A673 (cell line): ENCODE results near the gene DAB1. TPM values are rescaled to one million over a fixed set of nuclear protein-coding genes. Genes with fewer than 3 reads are reported as not detected.

Source experiments
- BruUV-seq: library from RNA; stranded (reverse); fragments of 400-500 nt; replicated peaks from 2 replicates; lab custom pipeline; 2021; lab: Mats Ljungman, UMichigan
- CTCF ChIA-PET: fragments of 300-600 bp; sonication (Branson Sonifier 250); formaldehyde crosslinking; loops from one replicate; lab custom pipeline; 2022; ENCODE audit warnings: antibody characterized with exemption; lab: Charles Lee
- POLR2A ChIA-PET: fragments of 300-600 bp; sonication (Branson Sonifier 250); formaldehyde crosslinking; loops from one replicate; lab custom pipeline; 2022; ENCODE audit warnings: antibody characterized with exemption; ENCODE audit not compliant: low non-redundant PET; lab: Charles Lee
- DNase-seq: peaks from one replicate; pipeline ENCODE4 v3.0.0-alpha.2; 2015; ENCODE audit warnings: low spot score
- H3K27ac ChIP-seq: fragments of 200-600 bp; sonication (generic); 2 replicates; pipeline ENCODE4 v1.5.1; 2016; ENCODE audit warnings: mixed run types, low read depth, mild to moderate bottlenecking, mixed read lengths, antibody characterized with exemption, low read length; ENCODE audit not compliant: poor library complexity, severe bottlenecking
- H3K27me3 ChIP-seq: fragments of 200-600 bp; sonication (generic); replicated peaks from 2 replicates; pipeline ENCODE4 v1.6.1; 2017; ENCODE audit warnings: mixed run types, low read depth, mild to moderate bottlenecking, mixed read lengths, antibody characterized with exemption, low read length; ENCODE audit not compliant: insufficient read depth, poor library complexity
- H3K36me3 ChIP-seq: fragments of 200-600 bp; sonication (generic); 2 replicates; pipeline ENCODE4 v1.6.1; 2016; ENCODE audit warnings: mixed run types, mild to moderate bottlenecking, mixed read lengths, antibody characterized with exemption, low read length; ENCODE audit not compliant: insufficient read depth, poor library complexity, severe bottlenecking
- H3K4me1 ChIP-seq: fragments of 200-600 bp; sonication (generic); 2 replicates; pipeline ENCODE4 v1.6.1; 2017; ENCODE audit warnings: mixed run types, mild to moderate bottlenecking, mixed read lengths, antibody characterized with exemption, low read length; ENCODE audit not compliant: insufficient read depth, poor library complexity, severe bottlenecking
- H3K4me3 ChIP-seq: fragments of 200-600 bp; sonication (generic); 2 replicates; pipeline ENCODE4 v1.5.1; 2016; ENCODE audit warnings: low read depth, mixed run types, mild to moderate bottlenecking, mixed read lengths, low read length; ENCODE audit not compliant: poor library complexity, severe bottlenecking
- H3K9me3 ChIP-seq: fragments of 200-600 bp; sonication (generic); 2 replicates; pipeline ENCODE4 v1.6.1; 2016; ENCODE audit warnings: mixed run types, low read depth, mild to moderate bottlenecking, mixed read lengths, antibody characterized with exemption, low read length; ENCODE audit not compliant: poor library complexity, severe bottlenecking
- CTCF ChIP-seq: fragments of 300-800, 200-600 bp; sonication (generic); conservative IDR thresholded peaks from 2 replicates; pipeline ENCODE4 v1.5.1; 2017; ENCODE audit warnings: low read depth, mild to moderate bottlenecking, antibody characterized with exemption, low read length, moderate library complexity, mixed read lengths
- EZH2 ChIP-seq: fragments of 200-600 bp; sonication (generic); IDR thresholded peaks from 2 replicates; pipeline ENCODE4 v1.6.1; 2017; ENCODE audit warnings: borderline replicate concordance, low read depth, mild to moderate bottlenecking, mixed read lengths, antibody characterized with exemption, low read length; ENCODE audit not compliant: poor library complexity, severe bottlenecking
- intact Hi-C: fragments of 100-400 bp; cut with micrococcal nuclease; formaldehyde crosslinking; loops from one replicate; pipeline ENCODE4 v1.10.0; 2022; ENCODE audit not compliant: unreplicated experiment
- total RNA-seq: library from RNA; stranded (reverse); gene quantifications from 2 replicates; pipeline ENCODE4 v1.2.3, GENCODE V29; 2021

The DAB1 gene
- total RNA-seq, 1 experiment from 2014 or later: 112 TPM

GRCh38 chr1:57362480-57362879 lies 61.4 kb downstream of the DAB1 start:
- ChIA-PET CTCF (no interaction called here), POLR2A (no interaction called here)
- DNase-seq: no peak
- Histone ChIP-seq H3K9me3 (peaks cover 14% of the 10 kb centered on the region), H3K4me1 (peaks cover 10% of the 10 kb centered on the region), H3K4me3 (no peak overlapping the region), H3K27ac (no peak overlapping the region), H3K27me3 (no peaks in the 10 kb centered on the region), H3K36me3 (peaks cover 4% of the 10 kb centered on the region)
- no TSS peak for BruUV-seq
- TF ChIP-seq EZH2 (no peak), CTCF (no peak)
- intact Hi-C loops: no loop called here

GRCh38 chr1:57361516-57361915 lies 62.3 kb downstream of the DAB1 start:
- POLR2A ChIA-PET: no interaction called here
- CTCF ChIA-PET: no interaction called here
- intact Hi-C loops: no loop called here

GRCh38 chr1:57360846-57361407 lies 62.9 kb downstream of the DAB1 start:
- peaks cover 4% of the 10 kb centered on the region for H3K36me3 ChIP-seq
- peaks cover 14% of the 10 kb centered on the region for H3K9me3 ChIP-seq
- intact Hi-C loops: no loop called here
- BruUV-seq: no TSS peak
- H3K4me1 ChIP-seq: peaks cover 10% of the 10 kb centered on the region
- TF ChIP-seq CTCF: no peak
- TF ChIP-seq EZH2: no peak
- DNase-seq: no peak
- H3K4me3 ChIP-seq: no peak overlapping the region
- ChIA-PET POLR2A (no interaction called here), CTCF (no interaction called here)
- peak overlapping the region; percentile 7 for H3K27ac ChIP-seq
- no peaks in the 10 kb centered on the region for H3K27me3 ChIP-seq

More at GRCh38 chr1:57361516-57361915, 62.3 kb downstream of the DAB1 start:
- DNase-seq: no peak
- Histone ChIP-seq H3K4me3 (no peak overlapping the region), H3K9me3 (peaks cover 14% of the 10 kb centered on the region), H3K4me1 (peaks cover 10% of the 10 kb centered on the region), H3K36me3 (peaks cover 4% of the 10 kb centered on the region), H3K27ac (no peak overlapping the region), H3K27me3 (no peaks in the 10 kb centered on the region)
- TF ChIP-seq CTCF: no peak
- TF ChIP-seq EZH2: no peak
- no TSS peak for BruUV-seq
